DND-41 (cell line): ENCODE results near the gene ZNF653.

Source experiments
- EZH2 ChIP-seq: IDR thresholded peaks from 3 replicates; pipeline ENCODE4 v1.6.1; 2012; ENCODE audit warnings: borderline replicate concordance, low read depth, mild to moderate bottlenecking, moderate library complexity, low read length, inconsistent platforms; ENCODE audit not compliant: severe bottlenecking
- TF ChIP-seq, protein P1 (sequence below): IDR thresholded peaks from 2 replicates; pipeline ENCODE4 v1.5.1; 2012; ENCODE audit warnings: borderline replicate concordance, low read length, moderate library complexity, mild to moderate bottlenecking; ENCODE audit not compliant: poor library complexity, severe bottlenecking; ENCODE audit errors: extremely low read depth

DNA sequence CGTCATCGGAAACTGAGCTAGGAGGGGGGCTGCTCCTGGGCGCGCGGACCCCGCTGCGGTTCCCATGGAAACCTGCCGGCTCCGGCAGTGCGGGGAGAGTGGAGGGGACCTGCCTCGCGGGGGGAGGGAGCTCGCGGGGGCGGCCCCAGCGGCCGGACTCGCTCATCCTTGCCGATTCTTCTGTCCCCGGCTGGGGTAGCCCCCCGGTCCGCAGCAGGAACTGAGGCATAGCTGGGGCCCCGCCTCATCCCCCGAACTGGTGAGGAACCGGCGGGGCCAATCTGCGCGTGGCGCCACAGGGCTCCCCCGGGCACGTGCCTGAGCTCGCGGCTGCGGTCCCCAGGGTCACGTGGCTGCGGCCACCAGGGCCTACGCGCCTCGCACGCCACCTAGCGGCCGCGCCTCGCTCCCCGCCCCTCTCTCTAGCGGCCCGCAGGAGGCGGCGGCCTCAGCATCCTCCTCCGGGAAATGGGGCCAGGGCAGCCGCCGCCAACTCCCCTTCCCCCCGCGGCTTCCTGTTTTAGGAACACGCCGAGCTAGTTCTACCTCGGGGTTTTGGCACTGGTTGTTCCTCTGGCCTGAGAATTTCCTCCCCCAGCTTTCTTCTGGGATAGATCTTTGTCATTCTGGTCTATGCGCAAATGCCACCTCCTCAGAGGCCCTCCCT lies 23.1 kb downstream of the ZNF653 start:
- TF ChIP-seq, protein P1, sequence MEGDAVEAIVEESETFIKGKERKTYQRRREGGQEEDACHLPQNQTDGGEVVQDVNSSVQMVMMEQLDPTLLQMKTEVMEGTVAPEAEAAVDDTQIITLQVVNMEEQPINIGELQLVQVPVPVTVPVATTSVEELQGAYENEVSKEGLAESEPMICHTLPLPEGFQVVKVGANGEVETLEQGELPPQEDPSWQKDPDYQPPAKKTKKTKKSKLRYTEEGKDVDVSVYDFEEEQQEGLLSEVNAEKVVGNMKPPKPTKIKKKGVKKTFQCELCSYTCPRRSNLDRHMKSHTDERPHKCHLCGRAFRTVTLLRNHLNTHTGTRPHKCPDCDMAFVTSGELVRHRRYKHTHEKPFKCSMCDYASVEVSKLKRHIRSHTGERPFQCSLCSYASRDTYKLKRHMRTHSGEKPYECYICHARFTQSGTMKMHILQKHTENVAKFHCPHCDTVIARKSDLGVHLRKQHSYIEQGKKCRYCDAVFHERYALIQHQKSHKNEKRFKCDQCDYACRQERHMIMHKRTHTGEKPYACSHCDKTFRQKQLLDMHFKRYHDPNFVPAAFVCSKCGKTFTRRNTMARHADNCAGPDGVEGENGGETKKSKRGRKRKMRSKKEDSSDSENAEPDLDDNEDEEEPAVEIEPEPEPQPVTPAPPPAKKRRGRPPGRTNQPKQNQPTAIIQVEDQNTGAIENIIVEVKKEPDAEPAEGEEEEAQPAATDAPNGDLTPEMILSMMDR = no peak
- no peak for TF ChIP-seq EZH2
